Endothelial cell of umbilical vein (primary cell): ENCODE results near the gene FLG2. TPM values are rescaled to one million over a fixed set of nuclear protein-coding genes. Genes with fewer than 3 reads are reported as not detected.

Source experiments
- BruUV-seq: library from RNA; stranded (reverse); fragments of 400-500 nt; replicated peaks from 2 replicates; lab custom pipeline; 2021; lab: Mats Ljungman, UMichigan
- CTCF ChIA-PET: fragments of 300-600, 350-600 bp; sonication (Branson Sonifier 250); formaldehyde crosslinking; loops from one replicate; lab custom pipeline; 2021; ENCODE audit warnings: antibody characterized with exemption, inconsistent platforms; lab: Charles Lee
- POLR2A ChIA-PET: fragments of 300-600, 350-600 bp; sonication (Branson Sonifier 250); formaldehyde crosslinking; loops from one replicate; lab custom pipeline; 2021; ENCODE audit warnings: antibody characterized with exemption, inconsistent platforms; lab: Charles Lee
- DNase-seq: peaks from one replicate; pipeline ENCODE4 v3.0.0-alpha.2; 2011; ENCODE audit warnings: low read depth, low spot score
- FAIRE-seq: peaks from 2 replicates; lab custom pipeline; 2011; peaks lifted over from hg19 to GRCh38; lab: Jason Lieb, UNC
- H2AFZ ChIP-seq: 2 replicates; pipeline ENCODE4 v1.6.0; 2012; ENCODE audit warnings: low read depth, low read length, control low read depth, inconsistent platforms
- H3K27ac ChIP-seq: 2 replicates; pipeline ENCODE4 v1.5.1; 2011; ENCODE audit warnings: low read depth, mild to moderate bottlenecking, control low read depth, low read length, moderate library complexity; ENCODE audit not compliant: insufficient read depth
- H3K27me3 ChIP-seq, 2 experiments: 2 replicates each; pipeline versions ENCODE4 v1.6.0 to v1.6.1; 2011; ENCODE audit warnings: low read length in 2 of 2, mixed read lengths in 1 of 2; ENCODE audit not compliant: control insufficient read depth in 2 of 2, insufficient read depth in 2 of 2
- H3K36me3 ChIP-seq, 2 experiments: 2 replicates in 1 of 2; 3 replicates in 1 of 2; pipeline ENCODE4 v1.5.1; 2011; ENCODE audit warnings: low read length in 2 of 2, mild to moderate bottlenecking in 1 of 2, moderate library complexity in 1 of 2; ENCODE audit not compliant: control insufficient read depth in 2 of 2, insufficient read depth in 2 of 2; ENCODE audit errors: extremely low read depth in 1 of 2
- H3K4me1 ChIP-seq: 3 replicates; pipeline ENCODE4 v1.5.1; 2011; ENCODE audit warnings: mild to moderate bottlenecking, low read length; ENCODE audit not compliant: control insufficient read depth, insufficient read depth; ENCODE audit errors: extremely low read depth
- H3K4me2 ChIP-seq: 2 replicates; pipeline ENCODE4 v1.6.1; 2011; ENCODE audit warnings: low read length, control low read depth, mixed read lengths; ENCODE audit not compliant: insufficient read depth
- H3K4me3 ChIP-seq, 3 experiments: fragments of 200-600 bp in 1 of 3; sonication (generic), shearing (Covaris generic) in 1 of 3; replicated peaks in 1 of 3; 2 replicates each; pipeline ENCODE4 v1.5.1; 2011 to 2016; ENCODE audit warnings: control low read depth in 3 of 3, low read length in 3 of 3, mild to moderate bottlenecking in 2 of 3, inconsistent platforms in 1 of 3, low read depth in 1 of 3, moderate library complexity in 1 of 3; ENCODE audit not compliant: insufficient read depth in 1 of 3
- H3K79me2 ChIP-seq: 2 replicates; pipeline ENCODE4 v1.6.0; 2012; ENCODE audit warnings: low read length, inconsistent platforms; ENCODE audit not compliant: control insufficient read depth, insufficient read depth
- H3K9ac ChIP-seq: replicated peaks from 2 replicates; pipeline ENCODE3; 2011; ENCODE audit warnings: low read length, control low read depth; ENCODE audit not compliant: insufficient read depth; ENCODE audit errors: extremely low read depth
- H3K9me1 ChIP-seq: replicated peaks from 3 replicates; pipeline ENCODE4 v1.6.0; 2011; ENCODE audit warnings: mild to moderate bottlenecking, low read length; ENCODE audit not compliant: control insufficient read depth, insufficient read depth; ENCODE audit errors: extremely low read depth
- H3K9me3 ChIP-seq: replicated peaks from 2 replicates; pipeline ENCODE4 v1.5.1; 2012; ENCODE audit warnings: low read length, inconsistent platforms; ENCODE audit not compliant: control insufficient read depth, insufficient read depth
- H4K20me1 ChIP-seq: replicated peaks from 2 replicates; pipeline ENCODE3; 2011; ENCODE audit warnings: mild to moderate bottlenecking, low read length; ENCODE audit not compliant: control insufficient read depth, insufficient read depth; ENCODE audit errors: extremely low read depth
- CTCF ChIP-seq, 2 donors: IDR thresholded peaks; 1 replicate in 1 of 2; 2 replicates in 1 of 2; pipeline ENCODE4 v1.5.1; 2011; ENCODE audit warnings: low read length in 2 of 2, mild to moderate bottlenecking in 2 of 2, moderate library complexity in 2 of 2, control low read depth in 1 of 2, inconsistent platforms in 1 of 2, low read depth in 1 of 2; ENCODE audit not compliant: insufficient read depth in 1 of 2; ENCODE audit errors: extremely low read depth in 1 of 2
- EZH2 ChIP-seq: IDR thresholded peaks from 2 replicates; pipeline ENCODE4 v1.6.1; 2012; ENCODE audit warnings: borderline replicate concordance, low read depth, mild to moderate bottlenecking, moderate library complexity, low read length, inconsistent platforms; ENCODE audit not compliant: severe bottlenecking
- FOS ChIP-seq: IDR thresholded peaks from 2 replicates; pipeline ENCODE4 v1.6.1; 2011; ENCODE audit warnings: mild to moderate bottlenecking, low read length, moderate library complexity, borderline replicate concordance; ENCODE audit not compliant: insufficient read depth
- GATA2 ChIP-seq: IDR thresholded peaks from 2 replicates; pipeline ENCODE4 v1.7.0; 2011; ENCODE audit warnings: low read depth, mild to moderate bottlenecking, moderate library complexity, mixed read lengths, low read length; ENCODE audit not compliant: insufficient read length, insufficient read depth
- JUN ChIP-seq: IDR thresholded peaks from 2 replicates; pipeline ENCODE4 v1.6.1; 2011; ENCODE audit warnings: borderline replicate concordance, low read depth; ENCODE audit not compliant: insufficient read length, insufficient read depth
- MAX ChIP-seq: IDR thresholded peaks from 2 replicates; pipeline ENCODE4 v1.6.1; 2011; ENCODE audit not compliant: insufficient read depth, insufficient read length
- MYC ChIP-seq: IDR thresholded peaks from one replicate; pipeline ENCODE4 v1.6.1; 2011; ENCODE audit warnings: mild to moderate bottlenecking, low read depth, low read length
- POLR2A ChIP-seq: IDR thresholded peaks from 2 replicates; pipeline ENCODE4 v1.6.1; 2012; ENCODE audit warnings: low read depth, mild to moderate bottlenecking, control low read depth, low read length
- dilution Hi-C: fragments of 300-500 bp; cut with MboI; formaldehyde crosslinking; loops from one replicate; pipeline ENCODE4 v1.15.0; 2019; ENCODE audit warnings: low sequenced_read_pairs; ENCODE audit not compliant: extremely low pct_ligation_motif_present
- intact Hi-C: fragments of 100-400 bp; cut with micrococcal nuclease; formaldehyde crosslinking; loops from one replicate; pipeline ENCODE4 v1.10.0; 2022
- polyA plus RNA-seq, 4 experiments: library from polyadenylated mRNA; depleted of rRNA in 3 of 4; stranded (reverse) in 3 of 4; unstranded in 1 of 4; fragments of >200 nt; gene quantifications; 2 replicates each; pipeline versions ENCODE4 v1.2.1 to v1.2.3, GENCODE V29; 2011 to 2012; ENCODE audit warnings: missing spikeins in 1 of 4
- total RNA-seq: library from RNA; stranded (reverse); gene quantifications from 2 replicates; pipeline ENCODE4 v1.2.3, GENCODE V29; 2021

FLG2 gene
- total and polyA plus RNA-seq, 2 donors (not counting 3 experiments of a cell fraction or from before 2014, with no cell fraction given), result not detected

GRCh38 chr1:152325111-152325510 lies 34.7 kb downstream of the FLG2 start, which contains the start of gene FLG:
Gene FLG, minus strand, starts transcription at chr1:152325239. Its CDS starts 9,783 bp downstream, at chr1:152315456.
- Histone ChIP-seq H4K20me1 (no peaks in the 10 kb centered on the region), H3K27me3 (no peaks in the 10 kb centered on the region), H3K79me2 (no peaks in the 10 kb centered on the region), H3K9me1 (no peaks in the 10 kb centered on the region), H3K4me3 (no peak within 1 kb of the TSS), H2AFZ (no peak within 1 kb of the TSS), H3K9ac (no peak within 1 kb of the TSS), H3K4me2 (no peak within 1 kb of the TSS), H3K4me1 (no peaks in the 10 kb centered on the region), H3K36me3 (no peaks in the 10 kb centered on the region), H3K9me3 (no peaks in the 10 kb centered on the region), H3K27ac (no peak within 1 kb of the TSS)
- TF ChIP-seq MAX, result no peak
- TF ChIP-seq GATA2, result no peak
- no peak for TF ChIP-seq JUN
- TF ChIP-seq FOS, result no peak
- no peak for TF ChIP-seq EZH2
- no peak for TF ChIP-seq MYC
- no peak for TF ChIP-seq CTCF (IDR thresholded peaks at IDR 0.05; ENCODE audit: extremely low read depth in 1 of 2, insufficient read depth in 1 of 2, low read depth in 1 of 2, low read length in 2 of 2)
- TF ChIP-seq POLR2A, result no peak
- ChIA-PET POLR2A (no interaction called here), CTCF (interaction anchor here (1.6 kb wide), 1 partner anchor 22 kb away, joined by 6 read pairs; no protein-coding TSS in a partner anchor)
- dilution Hi-C loops (no loop called here), intact Hi-C loops (no loop called here)
- FAIRE-seq (no peak), DNase-seq (no peak)
- no TSS peak for BruUV-seq
